ENCODE measurements around the gene PMF1.

The PMF1 gene

DNA sequence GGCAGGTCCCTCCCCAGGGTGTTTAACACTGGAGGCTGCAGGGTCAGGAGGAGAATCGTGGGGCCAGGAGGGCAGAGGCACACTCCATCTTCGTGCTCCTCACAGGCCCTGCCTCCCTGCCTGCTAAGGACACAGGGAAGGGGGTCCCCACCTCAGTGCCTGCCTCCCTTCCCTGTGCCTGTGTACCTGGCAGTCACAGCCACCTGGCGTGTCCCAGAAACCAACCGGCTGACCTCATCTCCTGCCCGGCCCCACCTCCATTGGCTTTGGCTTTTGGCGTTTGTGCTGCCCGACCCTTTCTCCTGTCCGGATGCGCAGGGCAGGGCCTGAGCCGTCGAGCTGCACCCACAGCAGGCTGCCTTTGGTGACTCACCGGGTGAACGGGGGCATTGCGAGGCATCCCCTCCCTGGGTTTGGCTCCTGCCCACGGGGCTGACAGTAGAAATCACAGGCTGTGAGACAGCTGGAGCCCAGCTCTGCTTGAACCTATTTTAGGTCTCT, 28.6 kb downstream of the PMF1 start:
- FAIRE-seq = no peak

DNA sequence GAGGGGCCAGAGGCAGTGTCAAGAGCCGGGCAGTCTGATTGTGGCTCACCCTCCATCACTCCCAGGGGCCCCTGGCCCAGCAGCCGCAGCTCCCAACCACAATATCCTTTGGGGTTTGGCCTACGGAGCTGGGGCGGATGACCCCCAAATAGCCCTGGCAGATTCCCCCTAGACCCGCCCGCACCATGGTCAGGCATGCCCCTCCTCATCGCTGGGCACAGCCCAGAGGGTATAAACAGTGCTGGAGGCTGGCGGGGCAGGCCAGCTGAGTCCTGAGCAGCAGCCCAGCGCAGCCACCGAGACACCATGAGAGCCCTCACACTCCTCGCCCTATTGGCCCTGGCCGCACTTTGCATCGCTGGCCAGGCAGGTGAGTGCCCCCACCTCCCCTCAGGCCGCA, 29.1 kb downstream of the PMF1 start, which contains the start of gene BGLAP:
BGLAP (plus strand) TSS at position 259 of the 400 bp plus-strand sequence; CDS start at position 307, 48 bp downstream.
- no peak for FAIRE-seq

DNA sequence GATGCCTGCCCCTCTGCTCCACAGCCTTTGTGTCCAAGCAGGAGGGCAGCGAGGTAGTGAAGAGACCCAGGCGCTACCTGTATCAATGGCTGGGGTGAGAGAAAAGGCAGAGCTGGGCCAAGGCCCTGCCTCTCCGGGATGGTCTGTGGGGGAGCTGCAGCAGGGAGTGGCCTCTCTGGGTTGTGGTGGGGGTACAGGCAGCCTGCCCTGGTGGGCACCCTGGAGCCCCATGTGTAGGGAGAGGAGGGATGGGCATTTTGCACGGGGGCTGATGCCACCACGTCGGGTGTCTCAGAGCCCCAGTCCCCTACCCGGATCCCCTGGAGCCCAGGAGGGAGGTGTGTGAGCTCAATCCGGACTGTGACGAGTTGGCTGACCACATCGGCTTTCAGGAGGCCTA, 29.9 kb downstream of the PMF1 start:
- no peak for FAIRE-seq

DNA sequence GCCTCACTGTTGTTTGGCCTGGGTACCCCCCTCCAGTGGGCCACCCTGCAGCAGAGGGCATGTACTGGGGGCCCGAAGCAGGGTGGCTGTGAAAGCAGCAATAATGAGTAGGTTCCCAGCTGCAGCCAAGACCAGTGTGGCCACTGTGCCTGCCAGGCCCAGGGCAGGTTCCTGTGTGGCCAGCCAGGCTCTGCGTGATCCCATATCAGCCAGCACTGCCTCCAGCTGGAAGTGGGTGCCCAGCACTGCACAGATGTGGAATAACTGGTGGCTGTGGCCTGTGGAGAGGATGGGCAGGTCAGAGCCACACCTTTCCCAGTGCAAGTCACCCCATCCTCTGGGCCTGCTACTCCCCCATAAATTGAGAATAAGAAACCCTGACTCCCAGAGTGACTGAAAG, 31.3 kb downstream of the PMF1 start:
- FAIRE-seq = no peak

DNA sequence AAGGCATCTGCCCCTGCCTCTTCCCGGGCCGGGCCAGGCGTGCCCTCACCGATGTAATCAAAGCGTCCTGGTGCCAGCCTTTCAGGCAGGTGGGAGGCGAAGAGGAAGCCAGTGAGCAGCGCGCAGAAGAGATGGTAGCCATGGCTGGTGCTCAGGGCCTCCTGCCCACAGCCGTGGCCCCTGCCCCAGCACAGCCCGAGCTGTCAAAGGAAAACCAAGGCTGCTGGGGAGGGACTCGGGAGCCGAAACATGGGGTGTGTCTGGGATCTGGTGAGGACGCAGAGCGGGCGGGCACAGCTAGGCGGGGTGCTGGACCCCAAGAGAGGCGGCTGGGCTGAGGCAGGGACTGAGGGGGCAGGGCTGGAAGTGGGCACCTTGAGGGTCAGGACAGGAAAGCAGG, 31.9 kb downstream of the PMF1 start:
- FAIRE-seq = no peak

DNA sequence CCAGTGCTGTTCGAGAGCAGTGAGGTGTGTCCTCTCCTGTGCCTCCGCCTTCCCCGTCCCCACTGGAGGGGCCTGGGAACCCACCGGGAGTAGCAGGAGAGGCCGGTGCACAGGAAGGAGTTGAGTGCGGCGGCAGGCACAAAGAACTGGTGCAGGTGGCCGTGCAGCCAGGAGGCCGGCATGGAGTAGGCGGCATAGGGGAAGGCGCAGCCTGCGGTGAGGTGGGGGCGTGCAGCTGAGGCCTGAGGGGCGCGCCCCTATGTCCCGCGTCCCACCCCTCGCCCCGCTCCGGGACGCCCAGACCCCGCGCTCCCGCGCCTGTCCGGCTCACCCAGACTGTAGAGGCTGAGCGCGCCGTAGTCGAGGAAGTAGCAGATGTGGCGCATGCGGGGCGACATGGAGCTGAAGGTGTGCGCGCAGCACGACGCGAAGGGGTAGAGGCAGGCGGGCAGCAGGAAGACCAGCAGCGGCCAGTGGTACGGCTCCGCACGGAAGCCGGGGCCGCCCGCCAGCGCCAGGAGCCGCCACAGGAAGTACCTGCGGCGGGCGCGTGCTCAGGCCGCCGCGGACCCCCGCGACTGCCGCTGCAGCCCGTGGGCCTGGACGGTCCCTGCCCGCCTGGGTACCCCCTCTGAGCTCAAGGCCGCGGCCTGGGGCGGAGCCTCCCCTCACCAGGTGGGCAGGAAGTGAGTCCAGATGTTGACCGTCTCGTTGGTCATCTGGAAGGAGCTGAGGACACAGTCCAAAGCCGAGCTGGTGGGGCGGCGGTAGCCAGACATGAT, 32.8 kb downstream of the PMF1 start:
- no peak for FAIRE-seq

DNA sequence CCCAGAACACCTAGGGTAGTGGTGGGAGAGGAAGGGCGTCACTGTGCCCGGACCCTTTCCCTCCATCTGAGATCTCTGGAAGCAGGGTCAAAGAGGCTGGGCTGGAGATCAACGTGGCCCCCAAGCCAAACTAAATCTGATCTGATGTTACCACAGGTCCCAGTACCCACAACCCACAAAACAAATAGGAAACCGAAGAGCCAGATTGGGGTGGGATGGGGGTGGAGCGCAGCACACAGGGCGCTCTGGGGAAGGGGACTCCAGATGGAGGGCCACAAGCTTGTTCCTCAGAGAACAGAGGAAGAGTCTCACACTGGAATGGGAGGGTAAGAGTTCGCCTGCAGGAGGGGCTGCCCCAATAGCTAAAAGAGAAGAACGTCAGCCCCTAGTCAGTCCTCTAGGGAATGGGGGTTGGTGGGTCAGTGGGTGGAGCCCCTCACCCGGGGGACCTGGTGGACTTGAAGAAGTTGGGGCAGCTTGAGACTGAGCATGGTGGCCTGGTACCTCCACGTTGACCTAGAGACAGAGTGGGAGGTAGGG, 33.5 kb downstream of the PMF1 start:
- FAIRE-seq = no peak

DNA sequence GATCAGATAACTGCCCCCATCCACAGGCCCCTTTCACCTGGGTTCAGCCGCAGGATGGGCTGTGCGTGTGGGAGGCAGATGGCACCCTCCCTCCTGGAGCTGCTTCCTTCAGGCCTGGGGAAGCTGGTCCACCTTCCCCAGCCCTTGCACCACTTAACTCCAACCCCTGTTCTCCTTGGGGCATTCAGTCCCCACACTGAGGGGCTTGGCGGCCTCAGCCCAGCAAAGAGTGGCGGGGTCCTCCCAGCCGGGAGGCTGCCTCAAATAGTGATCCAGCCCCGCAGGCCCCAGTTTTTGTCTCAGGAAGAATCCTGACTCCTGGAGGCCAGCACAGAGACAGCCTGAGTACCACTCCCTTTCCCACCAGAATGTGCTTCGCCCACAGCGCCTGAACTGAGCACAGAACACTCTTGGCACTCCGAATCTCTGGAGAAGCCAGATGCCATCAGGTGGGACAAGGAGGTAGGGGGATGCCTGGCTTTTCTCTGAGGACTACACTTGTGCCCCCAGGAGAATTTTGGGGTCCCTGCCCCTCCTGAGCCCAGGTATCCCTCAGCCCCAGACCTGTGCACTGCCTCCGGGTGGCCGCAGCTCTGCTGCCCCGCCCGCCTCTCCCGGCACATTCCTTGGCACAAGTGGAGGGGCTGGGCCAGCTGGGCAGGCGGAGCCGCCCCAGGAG, 34.1 kb downstream of the PMF1 start:
- FAIRE-seq = no peak

DNA sequence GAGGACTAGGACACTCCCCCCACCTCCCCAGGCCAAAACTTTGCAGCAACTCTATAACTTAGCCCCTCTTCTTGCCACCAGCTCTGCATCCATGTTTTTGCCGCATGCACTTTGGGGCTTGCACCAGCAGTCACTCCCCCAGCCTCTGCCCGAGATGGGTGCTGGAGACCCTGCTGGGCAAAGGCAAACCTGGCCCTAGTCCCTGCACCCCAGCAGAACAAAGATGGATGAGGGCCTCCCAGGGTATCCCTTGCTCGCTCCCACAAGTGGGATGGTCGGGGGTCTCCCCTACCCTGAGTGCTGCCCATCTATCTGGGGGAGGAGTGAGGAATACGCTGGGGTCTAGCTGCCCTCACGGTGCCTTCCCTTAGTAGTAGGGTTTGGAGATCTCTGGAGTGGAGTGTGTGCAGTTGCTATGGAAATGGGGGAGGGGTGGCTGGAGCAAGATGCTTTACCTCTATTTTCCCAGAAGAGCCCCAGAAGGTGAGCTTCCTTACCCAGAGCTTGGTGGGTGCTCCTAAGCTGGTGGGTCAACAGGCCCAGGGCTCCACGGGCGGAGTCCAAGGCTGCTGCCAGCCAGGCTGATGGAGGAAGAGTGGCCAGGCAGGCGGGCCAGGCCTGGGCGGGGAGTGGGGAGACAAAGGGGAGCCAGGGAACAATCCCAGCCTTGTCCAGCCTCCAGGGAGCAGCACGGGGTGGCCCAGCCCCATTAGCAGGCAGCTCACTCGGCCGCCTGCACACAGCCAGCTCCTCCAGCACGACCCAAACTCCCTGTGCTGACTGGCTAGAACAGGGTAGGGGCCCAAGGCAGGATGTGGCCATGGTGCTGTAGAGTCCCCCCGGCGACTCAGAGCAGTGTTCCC, 34.9 kb downstream of the PMF1 start, which contains the start of gene PAQR6:
PAQR6 (minus strand) TSS at position 597 of the 863 bp plus-strand sequence. CDS start 1,325 bp downstream, outside the sequence.
- FAIRE-seq = no peak

DNA sequence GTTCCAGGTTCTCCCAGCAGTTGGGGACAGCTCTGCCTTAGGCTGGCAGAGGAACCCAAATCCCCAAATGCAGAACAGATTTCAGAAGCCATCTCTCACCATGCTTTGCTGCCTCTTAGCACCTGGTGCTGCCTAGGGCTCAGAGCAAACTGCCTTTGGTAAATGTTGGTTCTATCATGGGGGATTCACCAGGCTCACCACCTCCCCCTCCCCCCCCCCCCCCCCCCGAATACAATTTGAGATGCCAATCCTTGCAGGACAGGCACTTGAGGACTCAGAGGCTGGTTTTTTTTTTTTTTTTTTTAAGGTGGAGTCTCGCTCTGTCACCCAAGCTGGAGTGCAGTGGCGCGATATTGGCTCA, 35.5 kb downstream of the PMF1 start:
- FAIRE-seq = no peak

DNA sequence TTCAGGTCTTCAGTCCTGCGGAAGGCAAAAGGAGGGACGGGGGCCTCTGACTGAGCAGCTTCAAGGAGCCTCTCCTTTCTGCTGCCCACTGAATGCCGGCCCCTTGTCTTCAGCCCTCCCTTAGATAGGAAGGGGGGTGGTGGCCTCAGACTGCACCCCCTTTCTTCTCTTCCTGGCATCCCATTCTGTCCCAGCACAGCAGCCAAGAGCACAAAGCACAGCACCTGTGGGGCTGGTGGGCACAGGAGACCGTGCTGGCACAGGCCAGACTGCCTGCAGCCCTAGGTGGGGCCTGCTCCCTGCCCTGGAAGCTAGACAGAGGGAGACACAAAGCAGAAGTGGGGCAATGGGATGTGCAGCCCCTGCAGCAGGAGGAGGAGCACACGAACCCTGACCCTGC, 36.8 kb downstream of the PMF1 start:
- FAIRE-seq = no peak

DNA sequence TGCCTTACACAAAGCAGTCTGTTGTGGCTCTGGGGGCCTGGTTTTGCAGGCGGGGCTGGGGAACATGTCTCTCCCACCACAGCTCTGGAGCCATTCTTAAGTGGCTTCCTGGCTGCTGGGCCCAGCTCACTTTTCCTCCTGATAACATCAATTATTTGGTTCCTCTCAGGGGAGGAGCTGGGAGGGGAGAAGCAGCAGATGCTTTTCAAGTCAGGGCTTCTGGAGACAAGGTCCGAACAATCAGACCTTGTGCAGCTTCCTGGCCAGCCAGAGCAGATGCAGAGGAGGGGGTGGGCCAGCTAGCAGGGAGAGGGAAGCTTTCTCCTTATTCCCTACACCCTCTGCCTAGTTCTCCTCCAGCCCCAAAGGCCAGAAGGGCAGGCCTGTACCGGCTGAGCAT, 38.7 kb downstream of the PMF1 start:
- no peak for FAIRE-seq

DNA sequence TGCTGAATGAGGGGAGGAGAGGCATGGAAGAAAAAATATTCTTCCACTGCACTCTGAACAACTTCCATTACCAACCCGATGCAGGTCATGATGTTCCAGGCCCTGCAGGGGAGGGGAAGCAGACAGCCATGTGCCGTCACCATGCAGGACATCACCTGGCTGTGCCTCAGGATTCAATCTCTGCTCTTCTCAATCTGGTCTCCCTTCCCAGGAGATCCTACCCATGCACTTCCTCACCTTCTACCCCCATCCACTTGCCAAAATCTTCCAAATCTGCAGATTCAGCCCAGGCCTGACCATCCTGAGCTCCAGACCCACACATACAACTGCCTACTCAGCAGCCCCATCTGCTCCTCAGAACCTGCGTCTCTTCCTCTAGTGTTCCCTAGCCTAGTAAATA, 40.8 kb downstream of the PMF1 start:
- FAIRE-seq = no peak

DNA sequence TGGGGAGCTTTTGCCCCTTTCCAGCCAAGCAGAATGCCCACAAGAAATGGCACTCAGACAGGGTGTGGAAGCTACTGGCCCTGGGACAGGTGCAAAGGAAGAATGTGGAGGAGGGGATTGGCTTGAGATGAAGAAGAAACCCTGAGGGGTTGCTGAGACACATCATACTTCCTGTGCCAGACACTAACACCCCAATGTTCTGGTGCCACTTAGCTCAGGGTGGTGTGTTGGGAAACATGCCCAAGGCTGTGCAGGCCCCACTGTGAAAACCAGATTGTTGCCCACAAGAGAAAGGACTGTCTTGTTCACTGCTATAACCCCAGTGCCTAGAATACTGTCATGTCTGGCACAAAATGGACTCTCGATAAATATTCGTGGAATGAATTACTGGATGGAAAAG, 44.9 kb downstream of the PMF1 start:
- FAIRE-seq = no peak

DNA sequence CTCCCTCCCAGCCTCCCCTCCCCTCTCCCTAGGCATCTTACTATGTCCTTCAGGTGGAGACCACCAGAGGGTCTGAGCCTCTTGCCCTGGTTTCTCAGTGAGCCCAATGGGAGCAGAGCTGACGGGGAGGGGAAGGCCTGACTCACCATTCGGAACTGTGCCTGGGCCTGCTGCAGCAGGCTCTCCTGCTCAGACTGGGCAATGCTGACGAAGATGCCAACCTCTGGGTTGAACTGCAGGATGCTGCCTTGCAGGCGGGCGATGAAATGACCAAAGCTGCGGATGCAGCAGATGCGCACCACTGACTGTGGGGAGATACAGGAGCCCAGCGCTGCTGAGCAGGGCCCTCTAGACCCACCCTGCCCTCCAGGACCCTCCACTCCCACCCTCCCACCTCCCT, 46.1 kb downstream of the PMF1 start:
- FAIRE-seq = no peak

DNA sequence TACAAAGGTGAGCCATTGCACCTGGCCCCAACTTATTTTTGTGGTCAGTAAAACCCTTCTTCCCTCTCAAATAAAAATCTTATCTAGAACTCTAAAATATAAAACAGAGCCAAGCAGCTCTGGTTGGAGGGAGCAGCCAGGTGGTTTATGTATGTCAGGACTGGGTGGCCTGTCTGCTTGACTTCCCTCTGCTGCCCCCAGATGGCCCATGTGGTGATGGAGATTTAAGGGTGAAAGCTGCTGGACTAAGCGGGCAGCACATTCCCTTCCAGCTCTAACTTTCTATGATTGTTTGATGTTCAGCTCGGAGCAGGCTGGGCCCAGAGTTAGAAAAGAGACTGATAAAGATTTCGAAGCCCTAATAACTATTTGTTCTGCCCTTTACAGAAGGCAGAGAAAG, 47.0 kb downstream of the PMF1 start:
- no peak for FAIRE-seq

DNA sequence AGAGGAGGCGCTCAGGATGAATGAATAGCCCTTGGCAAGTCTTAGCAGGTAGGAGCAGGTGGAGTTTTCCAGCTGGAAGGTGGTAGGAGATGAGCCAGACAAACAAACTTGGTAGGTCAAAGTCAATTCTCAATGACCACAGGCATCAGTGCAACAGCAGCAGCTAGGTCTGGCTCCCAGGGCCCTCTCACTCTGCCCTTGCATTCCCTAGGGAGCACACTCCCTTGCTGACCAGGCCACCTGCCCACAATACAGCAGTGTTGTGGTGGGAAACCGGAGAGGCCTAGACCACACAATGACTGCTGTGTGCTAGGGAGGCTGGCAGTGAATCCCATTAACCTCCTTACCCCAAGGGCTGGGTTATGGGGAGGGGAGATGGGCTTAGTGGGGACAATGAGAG, 48.1 kb downstream of the PMF1 start:
- no peak for FAIRE-seq

DNA sequence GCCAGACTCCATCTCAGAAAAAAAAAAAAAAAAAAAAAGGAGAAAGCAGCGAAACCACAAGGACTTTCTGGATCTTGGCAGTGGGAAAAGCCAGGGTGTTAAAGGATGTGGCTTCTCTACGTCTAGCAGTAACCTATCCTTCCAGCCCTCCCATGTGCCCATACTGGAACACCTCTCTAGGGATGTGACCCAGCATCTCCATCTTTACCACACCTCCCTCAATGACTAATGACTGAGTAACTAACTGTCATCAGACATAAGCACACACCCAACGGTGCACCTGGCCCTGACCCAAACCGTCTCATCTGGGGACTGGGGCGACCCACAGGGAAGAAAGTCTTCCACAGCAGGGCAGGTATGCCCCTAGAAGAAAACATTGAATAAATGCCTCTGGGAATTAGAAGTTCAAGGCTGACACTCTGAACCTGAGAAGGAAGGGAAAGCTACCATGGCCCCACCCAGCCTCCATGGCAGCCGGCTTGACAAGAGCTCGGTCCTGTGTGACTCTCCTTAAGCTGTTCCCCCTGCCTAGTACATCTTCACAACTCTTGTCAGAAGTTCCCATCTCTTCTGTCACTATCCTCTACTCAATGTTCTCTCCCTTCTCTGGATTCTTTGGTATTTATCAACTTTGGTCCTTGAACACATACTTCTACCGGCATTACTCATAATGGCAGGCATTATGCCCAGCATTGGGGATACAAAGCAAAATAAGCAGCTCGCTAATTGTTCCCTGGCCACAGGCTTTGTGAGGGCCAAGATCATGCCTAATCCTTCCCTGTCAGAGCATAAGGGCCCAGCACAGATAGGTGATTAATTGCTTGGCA, 49.9 kb downstream of the PMF1 start:
- no peak for FAIRE-seq

DNA sequence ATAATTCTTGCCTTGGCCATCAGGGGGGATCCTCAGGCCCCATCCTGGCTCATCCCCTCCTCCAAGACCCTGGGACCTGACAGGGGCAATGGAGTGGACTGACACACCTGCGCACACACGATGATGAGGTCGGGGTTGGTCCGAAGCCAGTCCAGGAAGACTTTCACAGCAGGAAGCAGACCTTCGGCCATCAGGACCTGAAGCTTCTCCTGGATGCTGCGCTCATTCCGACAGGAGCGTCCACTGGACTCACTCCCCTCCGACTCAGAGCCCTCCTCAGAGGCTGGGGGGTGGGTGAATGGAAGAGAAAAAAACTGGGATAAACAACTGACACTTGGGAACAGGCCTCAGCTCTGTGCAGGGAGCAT, 50.5 kb downstream of the PMF1 start:
- FAIRE-seq = no peak

DNA sequence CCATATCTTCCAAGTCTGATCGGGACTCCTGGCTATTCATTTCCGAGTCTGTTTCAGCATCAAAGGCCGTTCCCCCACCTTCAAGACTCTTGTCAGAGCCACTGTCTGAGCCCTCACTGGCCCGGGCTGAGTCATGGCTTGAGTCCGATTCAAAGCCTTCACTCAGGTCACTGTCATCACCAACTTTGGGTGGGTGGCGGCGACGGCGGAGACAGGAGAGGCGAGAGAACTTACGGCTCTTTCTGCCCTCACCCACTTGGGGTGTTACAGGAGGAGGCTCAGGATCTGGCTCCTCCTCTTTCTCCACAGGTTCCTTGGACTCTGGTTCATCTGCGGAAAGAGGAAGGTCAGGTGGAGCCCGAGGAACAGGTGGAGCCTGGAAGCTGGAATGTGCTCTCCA, 53.2 kb downstream of the PMF1 start:
- no peak for FAIRE-seq

DNA sequence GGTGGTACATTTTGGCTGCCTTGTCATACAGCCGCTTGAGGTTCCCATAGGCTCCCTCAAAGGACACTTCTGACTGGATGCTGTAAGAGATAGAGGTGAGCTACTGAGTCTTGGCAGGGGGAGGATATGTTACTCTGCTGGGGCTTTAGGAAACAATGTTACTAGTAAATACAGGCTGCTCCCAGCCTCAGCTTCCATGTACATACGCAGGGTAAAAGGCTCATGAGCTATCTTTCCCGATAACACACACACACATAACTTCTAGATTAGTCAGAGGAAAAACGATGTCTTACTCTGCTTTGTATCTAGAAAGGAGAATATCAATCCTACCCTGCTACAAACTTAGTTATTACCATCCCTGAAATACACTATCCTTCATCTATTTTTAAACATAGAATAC, 55.5 kb downstream of the PMF1 start:
- FAIRE-seq = no peak

DNA sequence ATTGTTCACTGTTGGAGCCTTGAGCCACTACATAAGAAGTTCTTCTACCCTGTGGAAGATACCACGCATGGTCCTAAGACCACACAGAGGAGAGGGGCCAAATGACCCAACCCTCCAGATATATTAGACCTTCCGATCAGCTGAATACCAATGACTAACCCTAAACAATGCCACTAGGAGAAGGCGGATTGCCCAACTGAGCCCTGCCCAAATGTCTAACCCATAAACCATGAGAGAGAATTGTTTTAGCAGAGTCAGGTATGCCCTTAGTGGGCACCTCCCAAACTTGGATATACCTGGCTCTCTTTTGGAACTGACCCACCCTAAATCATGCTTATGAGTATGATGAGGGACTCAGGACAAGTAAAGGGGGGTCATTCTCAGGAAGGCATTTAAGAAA, 57.5 kb downstream of the PMF1 start:
- FAIRE-seq = no peak

Data from colon (tissue), 2 donors.